Right ventricle myocardium inferior (tissue), 1 donor: ENCODE measurements around the gene GEMIN5. TPM values are rescaled to one million over a fixed set of nuclear protein-coding genes. Genes with fewer than 3 reads are reported as not detected.

Experiments
- ATAC-seq: fragments of 200-7000 bp; cut with Tn5 transposase; one replicate; pipeline ENCODE4 v1.9.1; 2020; ENCODE audit warnings: mild to moderate bottlenecking, moderate library complexity
- DNase-seq: peaks from one replicate; pipeline ENCODE4 v3.0.0; 2021; ENCODE audit errors: missing footprints
- intact Hi-C: fragments of 100-400 bp; cut with DNase I; formaldehyde crosslinking; loops from one replicate; pipeline ENCODE4 v1.11.0; 2022
- total RNA-seq: library from RNA; stranded (reverse); fragmentation: NEBNext Ultra II Directional; extraction: Animal tissue kit (Norgen Biotek cat#: 25700); gene quantifications from one replicate; pipeline ENCODE4 v1.2.1, GENCODE V29; 2021
- donor health status: DM: no; HTN: yes; CAD: no; lungs with severe emphysema.

Gene GEMIN5
- total RNA-seq, 1 donor from 2014 or later = 13.0 TPM

DNA sequence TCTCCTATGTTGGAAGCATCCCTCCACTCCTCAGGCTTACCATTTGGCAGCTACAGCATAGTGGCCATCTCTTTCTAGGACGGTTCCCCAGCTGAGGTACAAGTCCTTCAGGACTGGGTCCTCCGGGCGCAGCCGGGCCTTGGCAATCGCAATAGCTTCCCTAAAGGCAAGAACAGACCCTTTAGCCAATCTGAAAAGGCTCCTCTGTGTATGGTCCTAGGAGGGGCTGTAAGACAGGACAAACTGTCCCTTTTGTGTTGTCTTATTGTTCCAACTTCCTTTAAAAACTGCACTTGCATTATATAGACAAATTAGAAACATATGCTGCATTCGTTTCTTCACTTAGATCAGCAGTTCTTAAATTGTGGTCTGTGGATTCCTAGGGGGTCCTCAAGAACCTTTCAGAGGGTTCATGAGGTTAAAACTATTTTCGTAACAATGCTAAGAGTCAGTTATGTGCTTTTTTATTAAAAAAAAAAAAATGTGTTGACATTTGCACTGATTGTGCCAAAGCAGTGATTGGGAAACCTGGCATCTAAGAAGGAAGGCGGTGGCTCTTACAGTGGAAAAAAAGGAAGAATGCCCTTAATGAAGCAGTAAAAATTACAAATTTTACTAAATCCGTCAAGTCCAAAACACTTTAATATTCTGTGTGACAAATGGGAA, 38.7 kb downstream of the GEMIN5 start:
- intact Hi-C loops = loop anchor here (5.0 kb wide), 1 partner anchor 42 kb away; the partner anchor contains the start of gene CNOT8
- ATAC-seq (no peak), DNase-seq (no peak)

DNA sequence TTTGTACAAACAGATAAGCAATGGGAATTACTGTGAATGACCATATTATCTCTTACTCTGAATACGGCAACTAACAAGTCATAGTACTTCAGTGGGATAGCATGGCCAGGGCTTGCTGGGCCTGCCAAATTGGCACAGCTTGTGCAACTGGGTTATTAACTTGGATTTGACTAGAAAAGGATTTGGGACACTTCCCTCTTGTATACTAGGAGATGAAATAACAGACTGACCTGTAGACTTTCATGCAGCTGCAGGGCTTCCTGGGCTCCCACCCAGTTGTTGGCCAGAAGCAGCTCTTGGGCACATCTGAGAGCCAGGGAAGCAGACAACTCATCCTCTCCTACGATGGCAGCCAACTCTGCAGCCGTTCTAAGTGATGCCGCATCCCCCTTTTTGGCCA, 39.8 kb downstream of the GEMIN5 start:
- DNase-seq (no peak), ATAC-seq (no peak)
- intact Hi-C loops = loop anchor here (5.0 kb wide), 1 partner anchor 41 kb away; the partner anchor contains the start of gene CNOT8

DNA sequence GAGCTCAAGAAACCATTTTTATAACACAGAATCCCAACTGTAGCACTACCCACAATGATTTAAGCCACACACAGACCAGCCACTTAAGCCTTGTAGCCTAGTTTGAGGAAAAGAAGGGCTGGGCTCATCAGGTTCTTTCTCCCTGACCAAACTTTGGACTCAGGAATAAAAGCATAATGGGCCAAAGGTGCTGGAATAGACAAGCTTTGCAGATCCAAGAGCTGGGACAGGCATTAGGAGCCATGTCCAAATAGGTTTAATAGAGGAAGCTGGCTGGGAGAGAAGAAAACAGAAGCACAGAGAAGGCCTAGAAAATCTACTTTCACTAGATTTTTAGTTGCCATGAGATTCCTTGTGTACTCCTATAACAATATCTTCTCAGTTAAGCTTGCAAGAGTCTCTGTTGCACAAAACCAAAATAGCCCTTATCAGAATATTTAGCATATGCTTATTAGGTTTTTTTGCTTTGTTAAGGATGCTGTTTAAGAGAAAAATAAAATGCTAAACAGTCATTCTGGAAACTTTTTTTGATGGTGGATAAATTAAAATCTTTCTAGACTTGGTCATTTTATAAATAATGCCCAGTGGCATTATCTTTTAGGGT, 41.3 kb downstream of the GEMIN5 start:
- intact Hi-C loops = loop anchor here (5.0 kb wide), 1 partner anchor 39 kb away; the partner anchor contains the start of gene CNOT8
- DNase-seq = no peak

DNA sequence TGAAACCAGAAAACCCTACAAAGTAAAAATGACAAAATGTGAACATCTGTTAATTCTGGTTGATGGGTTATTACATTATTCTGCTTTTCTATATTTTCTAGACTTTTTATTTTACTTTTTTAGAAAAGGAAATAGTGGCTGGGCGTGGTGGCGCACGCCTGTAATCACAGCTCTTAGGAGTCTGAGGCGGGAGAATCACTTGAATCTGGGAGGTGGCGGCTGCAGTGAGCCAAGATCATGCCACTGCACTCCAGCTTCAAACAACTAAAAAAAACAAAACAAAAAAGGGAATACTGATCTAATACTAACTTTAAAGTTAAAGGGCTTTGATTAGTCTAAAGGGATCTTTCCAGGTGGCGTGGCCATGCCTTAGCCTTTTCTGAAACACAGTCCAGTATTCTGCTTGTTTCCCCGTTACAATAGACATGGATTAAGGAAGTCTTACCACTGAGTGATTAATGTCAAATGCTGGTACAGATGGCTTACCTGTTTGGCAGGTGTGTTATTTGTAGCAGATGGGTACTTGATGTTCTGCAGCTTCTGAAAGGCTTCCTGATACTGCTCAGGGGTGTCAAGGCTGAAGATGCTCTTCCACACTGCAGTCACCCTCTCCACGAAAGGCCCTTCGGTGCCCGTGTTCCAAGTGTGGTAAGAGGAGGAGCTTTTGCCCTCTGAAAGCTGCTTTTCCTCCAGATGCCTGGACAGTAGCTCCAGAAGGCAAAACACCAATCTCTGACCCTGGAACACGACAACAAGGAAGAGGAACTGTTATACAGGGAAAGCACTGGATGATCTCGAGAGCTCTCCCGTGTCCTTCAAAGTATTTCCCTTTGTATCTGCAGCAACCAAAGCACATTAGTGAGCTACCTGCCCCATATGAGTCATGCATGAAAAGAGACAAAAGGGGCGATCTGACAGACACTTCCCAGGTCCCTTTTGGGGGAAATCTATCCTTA, 42.1 kb downstream of the GEMIN5 start:
- intact Hi-C loops = loop anchor here (5.0 kb wide), 1 partner anchor 39 kb away; the partner anchor contains the start of gene CNOT8
- DNase-seq = no peak
- ATAC-seq = no peak

More for the DNA sequence above, 41.3 kb downstream of the GEMIN5 start:
- ATAC-seq = no peak

DNA sequence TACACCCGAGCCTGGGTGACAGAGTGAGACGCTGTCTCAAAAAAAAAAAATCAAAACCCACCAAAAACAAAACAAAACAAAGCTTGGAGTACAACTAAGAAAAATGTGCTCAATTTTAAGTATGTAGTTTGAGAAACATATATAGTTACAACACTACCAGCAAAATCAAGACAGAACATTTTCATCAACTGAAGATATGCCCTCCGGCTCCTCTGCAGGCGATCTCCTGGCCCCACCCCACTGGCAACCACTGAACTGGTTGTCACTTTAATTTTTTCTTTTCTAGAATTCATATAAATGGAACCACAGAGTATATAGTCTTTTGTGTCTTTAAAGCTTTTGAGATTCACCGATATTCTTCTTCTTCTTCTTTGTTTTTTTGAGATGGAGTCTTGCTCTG, 44.6 kb downstream of the GEMIN5 start:
- intact Hi-C loops = no loop called here
- DNase-seq (no peak), ATAC-seq (no peak)

DNA sequence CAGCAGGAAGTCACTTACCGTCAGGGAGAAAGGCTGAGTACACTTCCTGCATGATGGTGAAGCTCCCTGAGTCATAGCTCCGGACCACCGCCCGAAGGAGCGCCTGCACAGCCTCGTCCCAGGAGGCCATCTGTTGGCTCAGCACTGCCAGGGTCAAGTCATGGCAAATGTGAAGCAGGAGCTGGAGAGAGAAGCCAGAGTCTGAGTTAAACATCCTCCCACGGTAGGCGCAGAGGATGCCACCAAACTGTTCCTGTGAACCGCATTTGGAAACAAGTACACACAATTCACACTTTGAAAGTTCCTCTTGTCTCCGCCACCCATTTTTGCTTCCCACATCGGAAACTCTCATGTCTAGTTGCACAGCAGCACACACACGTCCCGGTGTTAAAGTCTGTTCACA, 45.6 kb downstream of the GEMIN5 start:
- intact Hi-C loops = no loop called here
- no peak for DNase-seq
- no peak for ATAC-seq

DNA sequence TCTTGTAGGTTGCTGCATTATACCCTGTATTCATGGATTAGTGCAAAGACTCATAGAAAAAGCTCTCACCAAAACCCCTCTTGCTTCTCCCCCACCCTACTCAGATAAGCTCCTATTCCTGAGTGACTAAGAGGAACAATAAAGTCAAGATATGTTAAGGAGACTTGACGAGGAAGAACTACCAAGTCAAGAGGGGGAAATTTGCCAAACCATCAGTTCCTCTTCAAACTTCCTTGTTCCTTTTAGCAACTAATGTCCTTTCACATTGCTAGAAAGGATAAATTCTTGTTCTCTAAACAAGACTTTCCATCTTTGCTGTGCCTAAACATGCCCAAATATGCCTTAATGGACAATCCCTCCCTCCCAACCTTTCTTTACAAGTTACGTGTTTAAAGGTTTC, 52.6 kb downstream of the GEMIN5 start:
- ATAC-seq (no peak), DNase-seq (no peak)
- intact Hi-C loops = no loop called here

DNA sequence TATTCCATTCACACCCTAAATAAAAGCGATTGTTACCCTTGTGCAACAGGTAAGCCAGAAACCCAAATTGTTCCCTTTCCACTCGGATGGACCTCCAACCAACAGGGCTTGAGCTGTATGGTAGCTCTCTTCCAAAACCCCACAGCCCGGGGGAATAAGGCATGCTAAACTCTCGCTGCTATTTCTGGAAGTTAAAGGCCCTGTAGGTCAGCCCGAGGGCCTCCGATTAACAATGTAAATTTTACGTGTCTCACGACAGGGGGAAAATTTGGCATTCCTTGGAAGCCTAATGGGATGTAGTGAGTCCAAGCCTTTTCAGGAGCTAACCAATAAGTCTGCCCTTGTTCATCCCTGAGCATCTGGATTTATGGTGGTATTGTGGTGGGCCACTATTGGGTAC, 53.6 kb downstream of the GEMIN5 start:
- ATAC-seq (no peak), DNase-seq (no peak)
- intact Hi-C loops = no loop called here

DNA sequence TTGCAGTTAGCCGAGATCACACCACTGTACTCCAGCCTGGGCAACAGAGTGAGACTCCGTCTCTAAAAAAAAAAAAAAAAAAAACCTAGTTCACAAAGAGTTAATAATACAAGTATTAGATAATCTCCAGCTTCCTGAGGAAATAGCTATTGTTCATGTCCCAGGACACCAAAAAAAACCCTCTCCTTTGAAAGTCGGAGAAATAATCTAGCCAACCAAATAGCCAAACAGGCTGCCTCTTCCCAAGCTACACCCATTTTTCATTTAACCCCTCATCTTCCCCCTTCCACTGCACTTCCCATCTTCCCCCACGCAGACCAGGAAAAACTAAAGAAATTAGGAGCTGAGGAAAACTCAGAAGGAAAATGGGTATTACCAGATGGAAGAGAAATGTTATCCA, 56.0 kb downstream of the GEMIN5 start:
- ATAC-seq (no peak), DNase-seq (no peak)
- intact Hi-C loops = no loop called here

DNA sequence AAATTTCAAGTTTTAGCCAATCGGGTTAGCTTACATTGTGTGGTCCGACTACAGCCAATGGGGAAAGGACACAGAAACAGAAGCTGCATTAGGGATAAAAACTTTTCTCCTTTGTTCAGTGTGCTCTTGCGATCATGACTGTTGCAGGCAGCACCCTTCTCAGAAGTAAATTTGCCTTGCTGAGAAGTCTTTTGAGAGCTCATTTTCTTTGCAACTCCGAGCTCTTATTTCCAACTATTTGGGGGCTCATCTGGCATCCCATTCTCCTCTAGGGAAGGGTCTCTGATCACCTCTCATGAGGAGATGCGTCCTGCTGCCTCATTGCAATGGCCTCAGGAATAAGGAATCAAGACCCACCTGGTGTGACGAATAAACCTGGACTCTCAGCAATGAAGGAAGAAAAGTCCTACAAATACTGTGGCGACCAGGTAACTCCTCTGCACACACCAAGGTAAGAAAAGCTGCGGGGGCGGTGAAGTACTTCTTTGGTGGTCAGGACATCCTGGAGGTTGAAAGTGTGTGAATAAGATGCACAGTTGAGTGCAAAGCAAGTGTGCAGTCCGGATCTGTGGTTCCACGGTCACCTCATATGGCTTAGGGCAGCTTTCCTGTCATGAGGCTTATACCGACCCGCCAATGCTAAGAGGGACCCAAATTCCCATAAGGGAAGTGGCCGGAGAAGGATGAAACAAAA, 59.2 kb downstream of the GEMIN5 start:
- intact Hi-C loops = no loop called here
- ATAC-seq (no peak), DNase-seq (no peak)

DNA sequence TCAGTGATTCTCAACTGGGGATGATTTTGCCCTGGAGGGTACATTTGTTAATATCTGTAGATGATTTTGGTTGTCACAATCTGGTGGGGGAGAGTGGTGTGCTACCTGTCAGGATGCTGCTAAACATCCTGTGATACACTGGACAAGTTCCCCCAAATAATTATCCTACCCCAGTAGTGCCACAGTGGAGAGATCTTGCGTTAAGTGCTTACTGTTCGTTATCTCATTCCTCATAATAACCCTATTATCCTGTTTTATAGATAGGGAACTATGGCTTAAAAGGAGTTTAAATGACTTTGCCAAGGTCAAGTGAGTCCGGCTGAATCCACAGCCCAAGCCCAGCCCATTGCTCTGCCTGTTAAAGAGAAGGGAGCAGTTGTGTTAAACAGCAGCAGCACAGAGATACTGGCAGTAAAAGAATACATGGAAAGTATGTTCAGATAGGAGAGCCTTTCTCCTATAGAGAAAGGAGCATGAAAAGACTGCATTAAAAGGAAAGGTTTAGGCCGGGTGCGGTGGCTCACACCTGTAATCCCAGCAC, 64.2 kb downstream of the GEMIN5 start:
- intact Hi-C loops = no loop called here
- DNase-seq (no peak), ATAC-seq (no peak)

DNA sequence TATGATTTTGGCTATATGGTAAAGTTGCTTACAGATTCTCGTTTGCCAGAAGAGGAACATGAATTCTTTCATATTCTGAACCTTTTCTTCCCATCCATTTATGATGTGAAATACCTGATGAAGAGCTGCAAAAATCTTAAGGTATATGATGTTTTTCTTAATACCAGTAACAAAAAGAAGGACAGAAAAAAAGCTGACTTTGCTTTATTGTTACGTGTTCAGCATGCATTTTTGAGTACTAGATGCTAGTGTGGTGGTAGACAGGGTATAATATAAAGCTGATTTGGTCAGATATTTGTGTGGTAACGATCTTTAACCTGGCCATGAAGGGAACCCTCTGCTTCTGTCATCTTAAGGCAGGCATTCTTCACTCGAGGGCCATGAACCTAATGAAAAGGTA, 66.3 kb downstream of the GEMIN5 start:
- ATAC-seq (no peak), DNase-seq (no peak)
- intact Hi-C loops = no loop called here

DNA sequence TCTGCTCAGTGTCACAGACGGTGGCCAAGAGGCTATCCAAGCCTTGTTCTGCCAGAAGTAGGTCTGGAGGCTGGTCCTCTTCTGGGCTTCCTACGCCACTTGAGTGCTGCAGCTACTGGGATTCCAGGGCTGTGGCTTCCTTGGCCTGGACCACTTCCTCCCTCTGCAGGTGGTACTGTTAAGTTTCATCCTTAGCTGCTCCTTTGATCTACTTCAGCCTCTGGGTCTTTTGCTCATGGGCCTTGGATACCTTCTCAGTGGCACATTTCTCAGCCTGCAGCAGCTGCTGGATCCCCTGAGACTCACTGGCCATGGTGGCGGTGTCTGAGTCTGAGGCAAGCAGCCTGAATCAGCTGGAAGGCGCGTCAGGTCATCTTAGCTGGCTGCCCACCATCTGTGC, 69.3 kb downstream of the GEMIN5 start:
- peak; percentile 26 for ATAC-seq
- intact Hi-C loops = no loop called here
- DNase-seq = no peak

DNA sequence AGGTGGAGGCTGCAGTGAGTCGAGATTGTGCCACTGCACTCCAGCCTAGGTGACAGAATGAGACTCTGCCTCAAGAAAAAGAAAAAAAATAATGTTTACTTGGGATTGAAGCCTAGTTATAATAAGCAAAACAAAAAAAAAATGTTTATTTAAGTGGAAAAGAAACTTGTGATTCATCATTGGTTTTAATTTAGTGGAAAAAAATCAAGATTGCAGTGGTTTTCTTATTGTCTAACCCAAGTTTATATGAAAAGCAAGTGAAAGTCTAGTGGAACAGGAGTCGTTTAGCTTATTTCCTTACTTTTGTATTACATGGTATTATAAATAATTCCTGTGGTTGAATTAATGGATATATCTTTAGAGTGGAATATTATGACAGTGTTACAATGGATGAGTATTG, 71.2 kb downstream of the GEMIN5 start:
- DNase-seq = no peak
- ATAC-seq = no peak
- intact Hi-C loops = no loop called here

DNA sequence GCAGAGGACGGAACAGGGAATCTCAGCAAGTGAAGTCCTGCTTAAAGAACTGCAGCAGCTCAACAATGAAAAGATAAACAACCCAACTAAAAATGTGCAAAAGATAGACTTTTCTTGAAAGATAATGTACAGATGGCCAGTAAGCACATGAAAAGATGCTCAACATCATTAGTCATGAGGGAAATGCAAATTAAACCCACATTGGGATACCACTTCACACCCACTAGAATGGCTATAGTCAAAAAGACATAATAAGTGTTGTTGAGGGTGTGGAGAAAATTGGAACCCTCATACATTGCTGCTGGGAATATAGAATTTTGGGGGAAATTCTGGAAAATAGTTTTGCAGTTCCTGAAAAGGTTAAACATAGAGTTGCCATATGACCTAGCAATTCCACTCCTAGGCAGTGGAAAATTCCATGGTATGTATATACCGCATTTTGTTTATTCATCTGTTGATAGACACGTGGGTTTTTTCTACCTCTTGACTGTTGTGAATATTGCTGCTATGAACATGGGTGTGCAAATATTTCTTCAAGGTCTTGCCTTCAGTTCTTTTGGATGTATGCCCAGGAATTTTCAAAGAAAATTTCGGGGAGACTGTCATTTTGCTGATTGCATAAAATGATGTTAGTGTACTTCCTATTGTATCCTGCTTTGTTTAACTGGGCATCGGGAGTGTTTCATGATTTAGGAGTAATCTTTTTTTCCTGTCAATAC, 72.4 kb downstream of the GEMIN5 start:
- intact Hi-C loops = no loop called here
- no peak for ATAC-seq

DNA sequence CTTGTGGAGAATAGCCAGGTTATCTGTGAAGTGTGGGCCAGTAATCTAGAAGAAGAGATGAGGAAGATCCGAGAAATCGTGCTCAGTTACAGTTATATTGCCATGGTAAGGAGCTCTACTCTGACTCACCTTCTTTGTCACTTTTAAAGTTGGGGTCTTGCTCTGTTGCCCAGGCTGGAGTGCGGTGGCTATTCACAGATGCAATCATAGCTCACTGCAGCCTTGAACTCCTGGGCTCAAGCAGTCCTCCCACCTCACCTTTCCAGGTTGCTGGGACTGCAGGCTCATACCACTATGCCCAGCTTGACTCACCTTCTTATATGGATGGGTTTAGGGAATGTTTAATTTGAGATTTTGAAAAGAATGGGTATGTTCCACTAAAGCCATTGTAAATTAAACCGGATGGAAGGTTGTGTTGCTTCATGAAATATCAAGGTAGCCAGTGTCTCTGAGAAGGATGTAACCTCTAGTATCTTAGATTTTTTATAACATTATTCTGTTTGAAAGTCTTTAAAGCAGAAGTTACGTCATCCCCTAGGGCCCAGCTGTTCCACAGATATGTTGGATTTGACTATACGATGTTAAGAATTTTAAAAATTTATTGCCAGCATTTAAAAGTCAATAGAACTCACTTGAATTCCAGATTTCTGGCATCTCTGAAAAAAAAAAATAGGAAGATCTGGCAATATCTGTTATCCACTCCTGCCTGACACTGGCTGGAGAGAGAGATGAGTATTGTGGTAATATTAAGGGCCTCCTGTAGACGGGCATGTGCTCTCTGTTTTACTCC, 74.5 kb downstream of the GEMIN5 start:
- intact Hi-C loops = no loop called here
- no peak for DNase-seq
- no peak for ATAC-seq

More for the DNA sequence above, 72.4 kb downstream of the GEMIN5 start:
- no peak for DNase-seq

DNA sequence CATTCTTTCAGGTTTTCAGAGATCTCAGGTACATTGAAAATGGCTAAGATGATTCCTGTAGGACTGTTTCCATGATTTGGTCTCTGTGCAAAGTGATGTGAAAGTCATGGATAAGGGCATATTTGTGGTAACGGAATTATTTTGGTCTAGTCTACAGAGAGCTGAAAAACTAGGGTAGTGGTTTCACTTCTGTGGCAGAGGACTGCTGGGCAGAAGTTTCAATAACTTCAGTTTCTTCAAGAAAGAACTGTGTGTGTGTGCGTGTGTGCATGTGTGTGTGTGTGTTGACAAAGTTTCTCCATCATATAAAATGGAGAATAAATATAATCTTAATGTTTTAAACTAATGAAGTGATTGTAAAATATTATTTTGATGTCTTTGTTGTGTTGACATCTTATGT, 75.2 kb downstream of the GEMIN5 start:
- no peak for DNase-seq
- intact Hi-C loops = no loop called here
- no peak for ATAC-seq
